ENCODE measurements around the gene AP1B1.

AP1B1 gene

DNA sequence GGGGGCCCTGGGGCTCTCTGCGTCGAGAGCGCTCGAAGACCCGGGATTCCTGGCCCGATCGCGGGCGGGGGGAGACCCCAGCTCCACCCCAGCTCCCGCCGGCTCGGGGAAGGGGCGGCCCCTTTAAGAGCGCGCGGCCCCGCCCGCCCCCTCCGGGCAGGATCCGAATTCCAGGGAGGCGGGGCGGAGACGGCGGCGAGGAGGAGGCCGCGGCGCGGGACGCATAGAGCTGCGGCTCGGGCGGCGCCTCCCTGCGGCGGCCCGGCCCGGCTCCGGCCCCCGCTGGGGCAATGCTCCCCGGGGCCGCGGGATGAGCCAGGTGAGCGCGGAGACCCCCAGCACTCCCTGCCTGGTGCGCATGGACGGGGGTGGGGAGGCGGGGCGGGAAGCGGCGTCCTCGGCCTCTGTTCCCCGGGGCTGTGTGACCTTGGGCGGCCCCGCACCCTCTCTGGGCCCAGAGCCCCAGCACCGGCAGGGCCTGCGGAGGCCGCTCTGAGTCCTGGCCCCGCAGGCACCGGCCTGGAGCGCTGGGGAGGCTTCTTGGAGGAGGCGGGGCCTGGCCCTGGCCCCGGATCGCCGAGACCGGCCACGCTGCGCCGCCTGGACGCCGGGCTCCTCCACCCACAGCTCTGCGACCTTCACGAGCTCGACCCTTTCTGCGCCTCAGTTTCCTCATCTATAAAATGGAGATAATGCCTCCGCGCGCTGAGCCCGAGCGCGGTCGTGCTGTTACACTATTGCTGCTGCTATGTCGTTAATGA is 81.4 kb downstream of the AP1B1 start:
- TF ChIP-seq CTCF (IDR thresholded peaks at IDR 0.05): 0 out of 2 replicates have a peak, but pooled peaks have one; percentile 25

DNA sequence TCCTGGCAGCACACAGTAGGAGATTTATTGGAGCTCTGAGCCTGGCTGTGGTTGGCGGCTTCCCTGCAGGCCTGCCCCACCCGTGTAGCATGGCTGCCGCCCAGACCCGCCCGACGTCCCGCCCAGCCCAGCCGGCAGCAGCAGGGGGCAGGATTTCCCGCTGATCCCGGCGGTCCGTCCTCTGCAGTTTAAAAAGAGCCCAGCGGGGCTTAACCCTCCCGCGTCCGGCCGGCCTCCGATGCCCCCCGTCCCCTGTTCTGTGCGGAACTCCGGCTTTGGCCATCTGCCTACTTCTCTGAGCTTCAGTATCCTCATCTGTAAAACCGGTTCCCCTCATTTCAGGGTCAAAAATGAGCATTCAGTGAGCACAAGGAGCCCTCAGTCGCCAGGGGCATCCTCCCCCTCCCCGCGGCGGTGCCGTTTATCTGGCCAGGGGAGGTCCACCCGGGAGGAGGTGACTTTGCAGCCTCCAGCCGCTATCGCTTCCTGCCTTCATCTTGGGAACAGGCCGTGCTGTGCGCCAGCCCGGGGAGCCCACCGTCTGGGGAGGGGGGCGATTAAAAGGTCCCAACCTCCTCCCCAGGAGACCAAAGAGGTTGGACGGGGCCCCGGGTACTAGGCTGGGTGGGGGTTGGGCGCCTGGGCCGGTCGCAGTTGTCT is 82.1 kb downstream of the AP1B1 start, which contains the start of gene GAS2L1:
Gene GAS2L1 (plus strand): TSS at position 476 of the 660 bp plus-strand sequence. CDS start 1,456 bp downstream, outside the sequence.
- TF ChIP-seq CTCF (IDR thresholded peaks at IDR 0.05): peak; percentile 46; the same call in 1 of the 2 replicates

DNA sequence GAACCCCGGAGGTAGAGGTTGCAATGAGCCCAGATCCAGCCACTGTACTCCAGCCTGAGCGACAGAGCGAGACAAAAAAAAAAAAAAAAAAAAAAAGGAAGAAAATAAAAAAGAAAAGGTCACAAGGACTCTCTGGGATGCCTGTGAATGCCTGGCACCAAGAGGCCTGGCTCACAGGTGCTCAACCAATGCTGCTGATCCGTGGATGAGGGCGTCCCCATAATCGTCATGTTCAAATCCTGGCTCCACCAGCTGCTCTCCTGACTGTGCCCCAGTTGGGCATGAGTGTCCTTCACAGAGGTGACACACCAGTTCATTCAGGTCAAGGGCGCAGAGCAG is 82.6 kb downstream of the AP1B1 start:
- no peak for TF ChIP-seq CTCF (IDR thresholded peaks at IDR 0.05)

GRCh38 chr22:29302681-29303465 is 85.5 kb downstream of the AP1B1 start:
- no peak for TF ChIP-seq CTCF (IDR thresholded peaks at IDR 0.05)

- no peak for TF ChIP-seq CTCF (IDR thresholded peaks at IDR 0.05)
These were observed 86.0 kb downstream of the AP1B1 start for GRCh38 chr22:29302402-29302680.

GRCh38 chr22:29301716-29302401 is 86.5 kb downstream of the AP1B1 start:
- TF ChIP-seq CTCF (IDR thresholded peaks at IDR 0.05): no peak

Data from LNCAP (cell line).